Osteoblast (primary cell): ENCODE data around the gene SMG9. TPM values are rescaled to one million over a fixed set of nuclear protein-coding genes. Genes with fewer than 3 reads are reported as not detected.
"Not testable (repeated sequence)": the region's sequence is repeated elsewhere in the genome, so short reads cannot be mapped to it uniquely, and the experiment has no call there.

ENCODE experiments used
- DNase-seq: peaks from one replicate; pipeline ENCODE4 v3.0.0; 2011; ENCODE audit warnings: low spot score, mixed read lengths; ENCODE audit not compliant: insufficient read length; ENCODE audit errors: missing footprints
- H2AFZ ChIP-seq: 2 replicates; pipeline ENCODE4 v1.6.0; 2011; ENCODE audit warnings: mild to moderate bottlenecking, low read length
- H3K27ac ChIP-seq: 2 replicates; pipeline ENCODE4 v1.5.1; 2011; ENCODE audit warnings: mild to moderate bottlenecking, low read depth, low read length, moderate library complexity
- H3K27me3 ChIP-seq: 2 replicates; pipeline ENCODE4 v1.6.0; 2012; ENCODE audit warnings: mild to moderate bottlenecking, control low read depth, inconsistent platforms, low read length, moderate library complexity; ENCODE audit not compliant: insufficient read depth
- H3K36me3 ChIP-seq: 2 replicates; pipeline ENCODE4 v1.5.1; 2011; ENCODE audit warnings: mild to moderate bottlenecking, low read length, control low read depth, moderate library complexity; ENCODE audit not compliant: insufficient read depth
- H3K4me1 ChIP-seq: 2 replicates; pipeline ENCODE4 v1.5.1; 2011; ENCODE audit warnings: mild to moderate bottlenecking, low read length, control low read depth, moderate library complexity; ENCODE audit not compliant: insufficient read depth
- H3K4me2 ChIP-seq: 2 replicates; pipeline ENCODE4 v1.6.0; 2011; ENCODE audit warnings: mild to moderate bottlenecking, low read length; ENCODE audit not compliant: insufficient read depth
- H3K4me3 ChIP-seq: fragments of 200-600 bp; sonication (generic); 3 replicates; pipeline ENCODE4 v1.5.1; 2012; ENCODE audit warnings: mild to moderate bottlenecking, low read length, inconsistent platforms; ENCODE audit not compliant: insufficient read depth
- H3K79me2 ChIP-seq: 2 replicates; pipeline ENCODE4 v1.6.0; 2012; ENCODE audit warnings: mild to moderate bottlenecking, low read length, control low read depth, inconsistent platforms; ENCODE audit not compliant: insufficient read depth
- H3K9me3 ChIP-seq: 2 replicates; pipeline ENCODE4 v1.5.1; 2011; ENCODE audit warnings: low read depth, low read length, control low read depth
- H4K20me1 ChIP-seq: 2 replicates; pipeline ENCODE4 v1.6.0; 2012; ENCODE audit warnings: mild to moderate bottlenecking, low read length, control low read depth; ENCODE audit not compliant: insufficient read depth
- CTCF ChIP-seq: IDR thresholded peaks from 2 replicates; pipeline ENCODE4 v1.5.1; 2011; ENCODE audit warnings: mild to moderate bottlenecking, low read depth, low read length, moderate library complexity; ENCODE audit errors: extremely low read depth
- total RNA-seq: library from RNA; depleted of rRNA; stranded (reverse); fragments of >200 nt; gene quantifications from 2 replicates; pipeline ENCODE4 v1.2.3, GENCODE V29; 2012

Gene SMG9
- total RNA-seq, 1 donor = 14.5 TPM

- no peaks in the 10 kb centered on the region for H3K79me2 ChIP-seq
- TF ChIP-seq CTCF = no peak
- H3K9me3 ChIP-seq = no peaks in the 10 kb centered on the region
- H3K4me1 ChIP-seq = peaks cover 46% of the 10 kb centered on the region
- no peak overlapping the region for H3K4me3 ChIP-seq
- no peak overlapping the region for H3K27ac ChIP-seq
- no peaks in the 10 kb centered on the region for H3K27me3 ChIP-seq
- DNase-seq = no peak
- no peak overlapping the region for H3K4me2 ChIP-seq
- peaks cover 8% of the 10 kb centered on the region for H3K36me3 ChIP-seq
- no peaks in the 10 kb centered on the region for H4K20me1 ChIP-seq
- no peak overlapping the region for H2AFZ ChIP-seq
Measured at GRCh38 chr19:43766755-43767043, 11.9 kb upstream of the SMG9 start.

- Histone ChIP-seq H3K4me3 (peak overlapping the region; percentile 9), H3K4me1 (peaks cover 55% of the 10 kb centered on the region), H3K79me2 (no peaks in the 10 kb centered on the region), H3K27me3 (no peaks in the 10 kb centered on the region), H3K27ac (peak overlapping the region; percentile 89), H3K36me3 (no peaks in the 10 kb centered on the region), H3K9me3 (no peaks in the 10 kb centered on the region), H2AFZ (peak overlapping the region; percentile 75), H3K4me2 (peak overlapping the region; percentile 52), H4K20me1 (no peaks in the 10 kb centered on the region)
- TF ChIP-seq CTCF = no peak
- DNase-seq = peak; percentile 98
Measured at GRCh38 chr19:43765109-43765876, 10.5 kb upstream of the SMG9 start.

- not testable (repeated sequence) for DNase-seq, H4K20me1 ChIP-seq, H3K27me3 ChIP-seq, H2AFZ ChIP-seq, H3K36me3 ChIP-seq, H3K9me3 ChIP-seq, H3K79me2 ChIP-seq
- Histone ChIP-seq H3K4me1 (peaks cover 59% of the 10 kb centered on the region), H3K4me3 (peak overlapping the region; percentile 9), H3K4me2 (peak overlapping the region; percentile 52), H3K27ac (peak overlapping the region; percentile 89)
Measured at GRCh38 chr19:43764684-43765083, 9.9 kb upstream of the SMG9 start.

- Histone ChIP-seq H3K4me3 (no peak overlapping the region), H3K4me2 (peak overlapping the region; percentile 27)
- DNase-seq = no peak
Measured at GRCh38 chr19:43763473-43763939, 8.7 kb upstream of the SMG9 start.

More at GRCh38 chr19:43763473-43763939, 8.7 kb upstream of the SMG9 start:
- H3K36me3 ChIP-seq = no peaks in the 10 kb centered on the region
- H3K27ac ChIP-seq = peak overlapping the region; percentile 89
- peaks cover 68% of the 10 kb centered on the region for H3K4me1 ChIP-seq
- H3K79me2 ChIP-seq = no peaks in the 10 kb centered on the region
- H3K27me3 ChIP-seq = no peaks in the 10 kb centered on the region
- no peaks in the 10 kb centered on the region for H4K20me1 ChIP-seq
- no peak for TF ChIP-seq CTCF
- H3K9me3 ChIP-seq = no peaks in the 10 kb centered on the region
- H2AFZ ChIP-seq = peak overlapping the region; percentile 50
